Mesodermal cell (in vitro differentiated cells): Measurements from ENCODE around the gene CCDC92.

Experiments
- H3K27ac ChIP-seq: 2 replicates; pipeline ENCODE4 v1.7.0; 2013; ENCODE audit warnings: mild to moderate bottlenecking, low read depth, low read length, moderate library complexity; ENCODE audit not compliant: severe bottlenecking
- H3K36me3 ChIP-seq: 2 replicates; pipeline ENCODE4 v1.7.1; 2013; ENCODE audit warnings: mild to moderate bottlenecking, low read length, moderate library complexity; ENCODE audit not compliant: control insufficient read depth, insufficient read depth
- H3K4me1 ChIP-seq: one replicate; pipeline ENCODE4 v1.7.1; 2013; ENCODE audit warnings: mild to moderate bottlenecking, low read length; ENCODE audit not compliant: insufficient read depth, control insufficient read depth, poor library complexity, severe bottlenecking
- H3K4me3 ChIP-seq: 2 replicates; pipeline ENCODE4 v1.7.0; 2013; ENCODE audit warnings: low read length, control low read depth, mild to moderate bottlenecking; ENCODE audit not compliant: insufficient read depth, poor library complexity, severe bottlenecking; ENCODE audit errors: extremely low read depth
- H3K9me3 ChIP-seq: 2 replicates; pipeline ENCODE4 v1.7.1; 2013; ENCODE audit warnings: mild to moderate bottlenecking, low read length, moderate library complexity; ENCODE audit not compliant: control insufficient read depth
- WGBS, 2 experiments: methylation state at CpG; one replicate each; pipeline ENCODE4 v1.1.5; 2013; ENCODE audit warnings: missing lambda C conversion rate in 2 of 2; ENCODE audit not compliant: insufficient coverage in 2 of 2; 5-methylcytosine and 5-hydroxymethylcytosine counted together

Gene CCDC92

DNA sequence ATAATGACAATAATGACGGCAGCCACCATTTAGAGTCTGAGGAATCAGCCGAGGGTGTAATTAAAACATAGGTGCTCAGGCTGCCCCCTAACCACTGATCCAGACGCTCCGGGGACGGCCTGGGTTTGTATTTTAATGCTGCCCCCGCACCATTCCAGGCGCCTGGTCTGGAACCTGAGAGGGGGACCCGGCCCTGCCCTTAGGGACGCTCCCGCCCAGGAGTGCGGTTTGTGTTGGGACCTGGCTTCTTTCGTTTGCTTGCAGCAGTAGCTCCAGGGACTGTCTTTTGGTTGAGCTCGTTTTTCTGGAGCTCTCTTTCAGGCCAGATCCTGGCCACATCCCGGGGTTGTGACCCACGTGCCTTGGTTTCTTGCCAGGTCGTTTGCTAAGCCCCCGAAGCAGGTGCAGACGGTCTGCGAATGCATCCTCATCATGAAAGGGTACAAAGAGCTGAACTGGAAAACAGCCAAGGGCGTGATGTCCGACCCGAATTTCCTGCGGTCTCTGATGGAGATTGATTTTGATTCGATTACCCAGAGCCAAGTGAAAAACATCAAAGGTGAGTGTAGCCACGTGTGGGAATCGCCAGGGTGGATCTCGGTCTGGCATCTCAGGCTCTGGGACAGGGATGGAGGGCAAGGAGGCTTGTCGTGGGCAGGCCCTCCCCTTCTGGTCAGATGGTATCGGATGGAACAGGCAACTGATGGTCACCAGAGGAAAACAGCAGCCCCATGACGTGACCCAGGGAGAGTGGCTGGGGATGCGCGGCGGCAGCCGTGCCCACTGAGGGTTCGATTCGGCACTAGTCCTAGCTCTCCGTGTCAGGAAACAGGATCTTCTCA lies 63.5 kb downstream of the CCDC92 start:
- 91 to 93% methylated on average over 37 of the region's 37 CpGs for WGBS, 2 experiments
- Histone ChIP-seq H3K9me3 (no peaks in the 10 kb centered on the region), H3K4me3 (no peak overlapping the region), H3K27ac (no peak overlapping the region), H3K36me3 (no peaks in the 10 kb centered on the region), H3K4me1 (no peaks in the 10 kb centered on the region)

DNA sequence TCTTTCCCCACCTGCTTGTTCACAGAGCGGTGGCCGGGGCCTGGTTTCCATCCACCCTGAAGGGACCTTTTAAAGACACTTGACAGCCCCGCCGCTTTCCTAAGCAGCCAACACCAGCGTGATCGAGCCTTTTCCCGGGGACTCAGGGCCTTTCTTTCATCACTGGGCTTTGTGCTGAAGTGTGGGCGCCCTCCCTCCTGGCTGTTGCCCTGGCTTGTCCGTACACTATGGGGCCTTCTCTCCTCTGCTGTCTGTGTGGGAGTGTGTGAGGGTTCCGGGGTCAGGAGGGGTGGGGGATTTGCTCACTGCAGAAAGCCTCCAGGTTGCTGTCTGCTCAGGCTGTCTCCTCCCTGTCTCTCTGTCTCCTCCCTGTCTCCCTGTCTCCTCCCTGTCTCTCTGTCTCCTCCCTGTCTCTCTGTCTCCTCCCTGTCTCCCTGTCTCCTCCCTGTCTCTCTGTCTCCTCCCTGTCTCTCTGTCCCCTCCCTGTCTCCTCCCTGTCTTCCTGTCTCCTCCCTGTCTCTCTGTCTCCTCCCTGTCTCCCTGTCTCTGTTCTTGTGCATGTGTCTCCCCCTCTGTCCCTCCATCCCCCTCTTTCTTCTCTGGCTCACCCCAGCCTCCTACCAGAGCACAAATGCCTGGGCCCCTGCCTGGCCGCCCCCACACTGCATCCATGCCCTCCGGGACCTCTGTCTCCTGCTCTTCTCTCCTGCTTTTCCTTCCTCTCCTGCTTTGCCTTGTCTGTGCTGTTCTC lies 64.7 kb downstream of the CCDC92 start:
- no peaks in the 10 kb centered on the region for H3K9me3 ChIP-seq
- H3K4me1 ChIP-seq, result no peaks in the 10 kb centered on the region
- H3K36me3 ChIP-seq, result no peaks in the 10 kb centered on the region
- H3K27ac ChIP-seq, result peak overlapping the region; percentile 29
- no peak overlapping the region for H3K4me3 ChIP-seq
- WGBS, 2 experiments, result 80 to 83% methylated on average over 9 of the region's 12 CpGs

DNA sequence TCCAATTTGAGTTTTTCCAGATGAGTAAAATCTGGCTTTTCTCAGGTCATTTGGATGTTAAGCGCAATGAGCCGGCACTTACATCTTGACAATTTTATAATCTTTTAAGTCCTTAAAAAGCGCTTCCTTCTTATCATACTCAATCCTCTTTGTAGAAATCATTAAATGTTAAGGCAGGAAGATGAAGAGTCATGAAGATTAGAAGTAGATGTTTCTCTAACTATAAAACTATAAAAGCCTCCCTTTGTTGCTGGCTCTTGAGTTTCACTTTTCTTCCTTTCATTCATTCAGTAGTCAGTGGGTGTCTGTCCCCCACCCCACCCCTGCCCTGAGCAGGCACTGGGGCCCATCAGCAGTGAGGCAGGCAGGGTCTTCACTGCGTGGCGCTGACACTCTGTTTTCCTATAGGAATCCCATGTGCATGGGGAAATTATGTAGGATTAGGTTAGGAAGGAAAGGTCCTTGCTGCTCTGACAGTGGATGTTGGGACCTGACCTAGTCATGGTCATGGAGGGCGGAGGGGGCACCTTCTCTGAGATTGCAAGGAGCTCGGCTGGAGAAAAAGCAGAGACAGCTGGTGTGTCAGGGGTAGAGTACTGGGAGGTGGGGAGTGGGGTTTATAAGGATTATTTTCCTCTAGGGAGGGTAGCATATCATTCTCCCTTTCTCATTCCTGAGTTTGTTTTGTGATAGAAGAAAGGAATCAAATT lies 65.8 kb downstream of the CCDC92 start:
- Histone ChIP-seq H3K36me3 (no peaks in the 10 kb centered on the region), H3K9me3 (no peaks in the 10 kb centered on the region), H3K27ac (peak overlapping the region; percentile 23), H3K4me3 (no peak overlapping the region), H3K4me1 (no peaks in the 10 kb centered on the region)
- WGBS, 2 experiments, result 100% methylated on average over 3 of the region's 7 CpGs

DNA sequence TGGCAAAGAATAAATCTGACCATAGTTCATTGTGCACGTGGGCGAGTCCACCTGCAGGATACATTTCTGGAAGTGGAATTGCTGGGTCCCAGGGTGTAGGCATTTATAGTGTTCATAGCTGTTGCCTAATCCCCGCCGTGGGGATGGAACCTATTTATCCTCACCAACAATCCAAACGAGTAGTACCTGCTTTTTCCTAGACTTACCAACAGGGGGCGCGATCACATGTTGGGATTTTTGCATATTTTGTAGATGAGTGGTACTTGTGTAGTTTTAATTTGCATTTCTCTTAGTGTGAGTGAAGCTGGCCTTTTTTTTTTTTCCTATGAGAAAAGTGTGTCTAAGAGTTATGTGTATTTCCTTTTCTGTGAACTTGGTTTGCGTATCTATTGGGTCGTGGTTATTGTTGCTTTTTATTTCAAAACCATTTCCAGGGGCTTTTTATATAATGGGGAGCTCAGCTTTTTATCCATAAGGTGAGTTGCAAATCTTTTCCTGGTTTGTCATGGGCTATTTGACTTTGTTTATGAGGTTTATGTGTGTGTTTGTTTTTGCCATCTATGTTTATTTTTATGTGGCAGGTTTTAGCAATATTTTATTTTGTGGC lies 67.2 kb downstream of the CCDC92 start:
- H3K27ac ChIP-seq, result no peak overlapping the region
- no peaks in the 10 kb centered on the region for H3K9me3 ChIP-seq
- H3K4me3 ChIP-seq, result no peak overlapping the region
- H3K36me3 ChIP-seq, result no peaks in the 10 kb centered on the region
- 5 to 6% methylated on average over 2 to 4 of the region's 9 CpGs for WGBS, 2 experiments
- peaks cover 6% of the 10 kb centered on the region for H3K4me1 ChIP-seq

DNA sequence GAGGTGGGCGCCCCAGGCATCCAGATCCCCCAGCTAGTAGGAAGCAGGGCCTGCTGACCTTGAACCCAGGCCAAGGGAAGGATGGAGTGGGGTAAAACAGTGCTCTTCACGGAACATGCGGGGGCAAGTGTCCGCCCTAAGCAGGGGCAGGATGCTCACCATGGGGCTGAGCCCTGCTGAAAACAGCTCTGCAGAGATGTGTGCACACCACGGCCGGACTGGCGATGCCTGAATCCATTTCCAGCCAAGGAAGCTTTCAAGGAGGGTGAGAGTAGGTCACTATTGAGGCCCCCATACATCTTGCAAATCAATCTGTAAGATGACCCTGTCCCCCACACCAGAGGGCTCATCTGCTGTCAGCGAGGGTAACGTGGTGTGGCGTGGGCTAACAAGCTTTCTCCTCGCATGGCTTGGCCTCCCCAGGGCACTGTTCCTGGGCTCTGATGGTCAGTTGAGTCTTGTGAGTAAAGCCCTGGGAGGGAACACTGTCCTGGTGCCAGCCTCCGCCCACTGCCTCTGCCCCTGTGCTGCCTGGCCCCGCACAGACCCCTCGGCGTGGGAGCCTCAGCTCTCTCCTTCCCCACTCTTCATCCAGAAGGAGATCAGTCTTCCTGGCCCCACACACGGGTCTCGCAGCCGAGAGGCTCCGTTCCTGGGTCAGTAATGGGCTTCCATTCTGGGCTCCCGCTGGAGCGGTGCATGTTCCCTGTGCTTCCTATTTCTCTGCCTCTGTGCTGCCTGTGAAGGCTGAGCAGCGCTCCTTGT lies 69.1 kb downstream of the CCDC92 start:
- H3K36me3 ChIP-seq, result no peaks in the 10 kb centered on the region
- WGBS, 2 experiments, result 87 to 88% methylated on average over 19 to 21 of the region's 22 CpGs
- no peak overlapping the region for H3K4me3 ChIP-seq
- no peaks in the 10 kb centered on the region for H3K9me3 ChIP-seq
- peaks cover 6% of the 10 kb centered on the region for H3K4me1 ChIP-seq
- no peak overlapping the region for H3K27ac ChIP-seq

DNA sequence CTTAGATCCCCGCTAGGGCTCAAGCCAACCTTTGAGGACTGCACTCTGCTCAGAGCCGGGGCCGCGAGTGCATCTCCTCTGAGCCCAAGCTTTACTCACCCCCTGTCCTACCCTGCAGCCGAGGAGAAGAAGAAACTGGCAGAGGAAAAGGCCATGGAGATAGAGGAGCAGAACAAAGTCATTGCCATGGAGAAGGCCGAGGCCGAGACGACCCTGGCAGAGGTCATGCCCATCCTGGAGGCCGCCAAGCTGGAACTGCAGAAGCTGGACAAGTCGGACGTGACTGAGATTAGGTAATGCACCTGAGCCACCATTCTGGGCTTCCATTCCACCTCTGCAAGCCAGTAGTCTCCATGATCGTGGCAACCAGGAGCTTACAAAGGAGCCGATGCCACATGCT lies 69.8 kb downstream of the CCDC92 start:
- peaks cover 6% of the 10 kb centered on the region for H3K4me1 ChIP-seq
- H3K9me3 ChIP-seq, result no peaks in the 10 kb centered on the region
- no peaks in the 10 kb centered on the region for H3K36me3 ChIP-seq
- 93 to 98% methylated on average over 10 of the region's 13 CpGs for WGBS, 2 experiments
- no peak overlapping the region for H3K4me3 ChIP-seq
- H3K27ac ChIP-seq, result no peak overlapping the region

DNA sequence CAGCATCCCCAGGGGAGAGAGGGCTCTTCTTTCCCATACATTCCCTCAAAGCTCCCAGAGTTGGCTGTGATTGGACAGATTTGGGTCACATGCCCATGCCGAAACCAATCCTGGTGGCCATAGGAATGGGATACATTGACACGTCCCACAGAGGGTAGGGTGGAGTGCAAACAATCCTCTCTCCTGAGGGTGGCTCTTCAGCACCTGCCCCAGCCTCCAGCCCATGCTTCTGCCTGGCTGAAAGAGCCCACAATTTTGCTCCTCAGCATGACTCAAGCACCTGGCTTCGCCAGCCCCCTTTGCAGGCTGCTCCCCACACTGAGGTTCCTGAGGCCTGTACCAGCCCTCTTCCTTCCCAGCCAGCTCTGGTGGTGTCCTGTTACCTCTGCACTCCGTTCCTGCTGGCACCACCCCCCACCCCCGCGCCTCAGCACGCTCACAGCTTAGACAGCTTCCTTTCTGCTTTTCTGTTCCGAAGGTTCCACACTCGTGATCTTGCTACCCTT lies 71.7 kb downstream of the CCDC92 start:
- Histone ChIP-seq H3K4me1 (peaks cover 6% of the 10 kb centered on the region), H3K4me3 (no peak overlapping the region), H3K36me3 (no peaks in the 10 kb centered on the region), H3K9me3 (no peaks in the 10 kb centered on the region), H3K27ac (peak overlapping the region; percentile 18)
- WGBS, 2 experiments, result 51 to 52% methylated on average over 7 to 8 of the region's 9 CpGs

DNA sequence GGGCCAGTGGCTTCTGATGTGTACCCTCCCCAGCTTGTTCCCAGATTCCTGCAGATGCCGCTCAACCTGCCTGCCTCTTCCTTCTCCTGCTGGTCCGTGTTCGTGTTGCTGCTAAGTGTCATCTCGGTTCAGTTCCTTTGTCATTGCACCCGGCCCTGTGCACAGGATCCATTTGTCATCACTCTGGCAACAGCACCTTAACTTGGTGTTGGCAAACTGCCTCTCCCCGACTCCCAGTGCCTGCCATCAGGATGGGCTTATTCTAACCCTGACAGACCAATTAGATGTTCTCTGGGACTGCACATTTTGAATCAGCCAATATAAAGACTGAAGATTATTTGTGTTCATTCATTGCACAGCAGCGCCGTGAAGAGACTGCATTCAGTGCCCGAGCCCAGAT lies 73.3 kb downstream of the CCDC92 start:
- Histone ChIP-seq H3K4me3 (no peak overlapping the region), H3K36me3 (no peaks in the 10 kb centered on the region), H3K4me1 (peaks cover 6% of the 10 kb centered on the region), H3K27ac (no peak overlapping the region), H3K9me3 (no peaks in the 10 kb centered on the region)
- WGBS, 2 experiments, result 90 to 91% methylated on average over 8 to 9 of the region's 9 CpGs

DNA sequence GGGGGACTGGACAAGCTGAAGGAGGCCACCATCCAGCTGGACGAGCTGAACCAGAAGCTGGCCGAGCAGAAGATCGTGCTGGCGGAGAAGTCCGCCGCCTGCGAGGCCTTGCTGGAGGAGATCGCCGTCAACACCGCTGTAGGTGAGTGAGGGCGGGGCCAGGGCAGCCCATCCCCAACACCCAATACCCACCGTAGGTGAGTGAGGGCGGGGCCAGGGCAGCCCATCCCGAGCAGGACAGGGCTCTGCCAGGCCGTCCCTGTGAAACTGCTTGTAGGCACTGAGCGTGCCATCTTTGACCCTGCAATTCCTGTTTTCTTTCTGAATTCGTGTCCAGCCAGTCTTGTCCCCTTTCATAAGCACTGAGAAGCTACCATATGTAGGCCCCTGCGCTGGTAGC lies 74.0 kb downstream of the CCDC92 start:
- 94 to 95% methylated on average over 14 to 18 of the region's 18 CpGs for WGBS, 2 experiments
- H3K36me3 ChIP-seq, result no peaks in the 10 kb centered on the region
- H3K4me1 ChIP-seq, result peaks cover 6% of the 10 kb centered on the region
- H3K27ac ChIP-seq, result no peak overlapping the region
- no peaks in the 10 kb centered on the region for H3K9me3 ChIP-seq
- H3K4me3 ChIP-seq, result no peak overlapping the region

DNA sequence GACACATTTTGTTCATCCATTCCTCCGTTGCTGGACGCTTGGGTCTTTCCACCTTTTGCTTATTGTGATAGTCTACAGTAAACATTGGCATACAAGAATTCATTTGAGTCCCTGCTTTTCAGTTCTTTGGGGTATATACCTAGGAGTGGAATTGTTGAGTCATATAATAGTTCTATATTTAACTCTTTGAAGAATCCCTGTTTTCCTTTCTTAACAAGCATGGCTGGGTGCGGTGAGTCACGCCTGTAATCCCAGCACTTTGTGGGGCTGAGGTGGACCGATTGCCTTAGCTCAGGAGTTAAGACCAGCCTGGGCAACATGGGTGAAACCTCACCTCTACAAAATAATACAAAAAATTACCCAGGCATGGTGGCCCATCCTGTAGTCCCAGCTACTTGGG lies 75.4 kb downstream of the CCDC92 start:
- no peaks in the 10 kb centered on the region for H3K36me3 ChIP-seq
- no peaks in the 10 kb centered on the region for H3K9me3 ChIP-seq
- H3K27ac ChIP-seq, result no peak overlapping the region
- H3K4me3 ChIP-seq, result no peak overlapping the region
- peaks cover 6% of the 10 kb centered on the region for H3K4me1 ChIP-seq
- WGBS, 2 experiments, result 80 to 92% methylated on average over 1 to 5 of the region's 5 CpGs
